GM12878 (cell line): ENCODE measurements around the gene ENTPD3. TPM values are rescaled to one million over a fixed set of nuclear protein-coding genes. Genes with fewer than 3 reads are reported as not detected.

ENCODE experiments used
- ATAC-seq: fragments of 200-7000 bp; cut with Tn5 transposase; 3 replicates; pipeline ENCODE4 v1.9.1; 2020; ENCODE audit warnings: mild to moderate bottlenecking, moderate library complexity
- BruUV-seq: library from RNA; stranded (reverse); fragments of 400-500 nt; replicated peaks from 2 replicates; lab custom pipeline; 2021; lab: Mats Ljungman, UMichigan
- CTCF ChIA-PET: fragments of 300-600 bp; sonication (Branson Sonifier 250); formaldehyde crosslinking; extraction: SDS; loops from one replicate; lab custom pipeline; 2021; ENCODE audit warnings: inconsistent platforms; lab: Yijun Ruan, JAX
- POLR2A ChIA-PET: fragments of 350-600 bp; formaldehyde crosslinking; extraction: SDS; loops from one replicate; lab custom pipeline; 2021; ENCODE audit warnings: inconsistent platforms; lab: Charles Lee
- RAD21 ChIA-PET: fragments of 300-600 bp; sonication (Branson Sonifier 250); formaldehyde crosslinking; loops from one replicate; lab custom pipeline; 2023; ENCODE audit warnings: antibody characterized with exemption; ENCODE audit not compliant: unreplicated experiment; lab: Charles Lee
- SMC1A ChIA-PET: fragments of 300-600 bp; sonication (Branson Sonifier 250); formaldehyde crosslinking; loops from one replicate; lab custom pipeline; 2023; ENCODE audit not compliant: unreplicated experiment, uncharacterized antibody; lab: Charles Lee
- DNase-seq: peaks from one replicate; pipeline ENCODE4 v3.0.0-alpha.2; 2011; ENCODE audit warnings: low read depth, low spot score
- FAIRE-seq: peaks from 3 replicates; lab custom pipeline; 2011; peaks lifted over from hg19 to GRCh38; lab: Jason Lieb, UNC
- H2AFZ ChIP-seq: 2 replicates; pipeline ENCODE4 v1.6.0; 2011; ENCODE audit warnings: low read depth, low read length, control low read depth; ENCODE audit not compliant: control insufficient read depth
- H3K27ac ChIP-seq: 2 replicates; pipeline ENCODE4 v1.5.1; 2011; ENCODE audit warnings: control low read depth; ENCODE audit not compliant: control insufficient read depth, insufficient read depth
- H3K27me3 ChIP-seq, 2 experiments: replicated peaks in 1 of 2; 2 replicates each; pipeline versions ENCODE4 v1.6.0 to v1.6.1; 2011; ENCODE audit warnings: low read length in 1 of 2; ENCODE audit not compliant: control insufficient read depth in 2 of 2, insufficient read depth in 2 of 2
- H3K36me3 ChIP-seq, 2 experiments: 2 replicates each; pipeline ENCODE4 v1.5.1; 2011; ENCODE audit warnings: low read length in 1 of 2; ENCODE audit not compliant: control insufficient read depth in 2 of 2, insufficient read depth in 2 of 2
- H3K4me1 ChIP-seq: 2 replicates; pipeline ENCODE4 v1.6.1; 2011; ENCODE audit warnings: mild to moderate bottlenecking, low read length, moderate library complexity, mixed read lengths; ENCODE audit not compliant: control insufficient read depth, insufficient read depth
- H3K4me2 ChIP-seq: 2 replicates; pipeline ENCODE4 v1.6.0; 2011; ENCODE audit warnings: control low read depth; ENCODE audit not compliant: control insufficient read depth, insufficient read depth
- H3K4me3 ChIP-seq: fragments of 200-600 bp; sonication (generic); 2 replicates; pipeline ENCODE4 v1.5.1; 2016
- H3K79me2 ChIP-seq: 2 replicates; pipeline ENCODE4 v1.6.0; 2011; ENCODE audit warnings: low read length; ENCODE audit not compliant: control insufficient read depth, insufficient read depth
- H3K9ac ChIP-seq: 2 replicates; pipeline ENCODE4 v1.8.0; 2011; ENCODE audit warnings: low read length, control low read depth, mixed read lengths; ENCODE audit not compliant: control insufficient read depth, insufficient read depth
- H3K9me3 ChIP-seq: replicated peaks from 3 replicates; pipeline ENCODE4 v1.5.1; 2011; ENCODE audit warnings: mild to moderate bottlenecking, low read length; ENCODE audit not compliant: control insufficient read depth, insufficient read depth
- H4K20me1 ChIP-seq: 2 replicates; pipeline ENCODE4 v1.6.0; 2011; ENCODE audit not compliant: control insufficient read depth, insufficient read depth
- CREM ChIP-seq: IDR thresholded peaks from 2 replicates; pipeline ENCODE4 v1.6.1; 2014; ENCODE audit warnings: antibody characterized with exemption, low read depth
- EZH2 ChIP-seq: IDR thresholded peaks from 2 replicates; pipeline ENCODE4 v1.6.1; 2012; ENCODE audit warnings: low read depth, mild to moderate bottlenecking, control low read depth, inconsistent platforms, low read length, borderline replicate concordance; ENCODE audit not compliant: control insufficient read depth
- IRF4 ChIP-seq: IDR thresholded peaks from 2 replicates; pipeline ENCODE4 v1.6.1; 2011; ENCODE audit warnings: low read depth, low read length
- LARP7 ChIP-seq: fragments of 450-650 bp; IDR thresholded peaks from 2 replicates; pipeline ENCODE4 v1.6.1; 2017; ENCODE audit warnings: mild to moderate bottlenecking
- NFYB ChIP-seq: IDR thresholded peaks from 2 replicates; pipeline ENCODE4 v1.6.1; 2011; ENCODE audit warnings: low read depth, mild to moderate bottlenecking, low read length, improper control_type of control experiment, moderate library complexity; ENCODE audit not compliant: insufficient read depth
- PAX8 ChIP-seq: fragments of 450-650 bp; IDR thresholded peaks from 2 replicates; pipeline ENCODE4 v1.6.1; 2017; ENCODE audit warnings: mild to moderate bottlenecking, moderate library complexity
- POLR2A ChIP-seq: IDR thresholded peaks from 2 replicates; pipeline ENCODE4 v1.6.1; 2011; ENCODE audit warnings: low read depth, mild to moderate bottlenecking, low read length
- POLR2AphosphoS2 ChIP-seq: IDR thresholded peaks from 2 replicates; pipeline ENCODE4 v1.6.1; 2011; ENCODE audit warnings: low read depth, mild to moderate bottlenecking, low read length, improper control_type of control experiment, moderate library complexity
- POLR2AphosphoS5 ChIP-seq: IDR thresholded peaks from 2 replicates; pipeline ENCODE4 v1.6.1; 2011; ENCODE audit warnings: mild to moderate bottlenecking, low read length, inconsistent platforms
- RFX5 ChIP-seq: IDR thresholded peaks from 2 replicates; pipeline ENCODE4 v1.6.1; 2011; ENCODE audit warnings: low read depth, low read length, improper control_type of control experiment
- ZNF592 ChIP-seq: fragments of 450-650 bp; IDR thresholded peaks from 2 replicates; pipeline ENCODE4 v1.6.1; 2017; ENCODE audit warnings: mild to moderate bottlenecking, moderate library complexity
- WGBS: methylation state at CpG from one replicate; pipeline ENCODE4 v1.1.6; 2016; ENCODE audit warnings: low lambda C conversion rate; ENCODE audit not compliant: insufficient replicate concordance, insufficient coverage; ENCODE audit errors: missing lambda C conversion rate; 5-methylcytosine and 5-hydroxymethylcytosine counted together
- in situ Hi-C: fragments of 300-500 bp; cut with MboI; formaldehyde crosslinking; loops from 9 replicates; pipeline ENCODE4 v1.14.3; 2018; ENCODE audit warnings: mixed read lengths
- intact Hi-C: fragments of 100-400 bp; cut with micrococcal nuclease; formaldehyde crosslinking; loops from one replicate; pipeline ENCODE4 v1.14.2; 2022; ENCODE audit not compliant: unreplicated experiment
- polyA plus RNA-seq, 11 experiments: library from polyadenylated mRNA; depleted of rRNA in 4 of 11; unstranded in 6 of 11; stranded (reverse) in 5 of 11; fragments of >200 nt; fragmentation: Nextera tagmentation in 4 of 11; fragmentation: Illumina TruSeq in 1 of 11; extraction: Ambion mirVana in 4 of 11; extraction: Trizol in 1 of 11; gene quantifications; 1 replicate in 1 of 11; 2 replicates in 10 of 11; pipeline versions ENCODE4 v1.2.1 to v1.2.3, GENCODE V29; 2011 to 2016; ENCODE audit warnings: inconsistent platforms in 2 of 11, missing spikeins in 2 of 11, low read depth in 1 of 11
- total RNA-seq, 4 experiments: library from RNA; depleted of rRNA in 3 of 4; stranded (reverse); fragments of >200 nt in 3 of 4; fragmentation: Illumina TruSeq in 1 of 4; extraction: Trizol in 1 of 4; gene quantifications; 2 replicates each; pipeline versions ENCODE4 v1.2.1 to v1.2.3, GENCODE V29; 2013 to 2021
- TF ChIP-seq, protein P1 (sequence below): fragments of 450-650 bp; formaldehyde crosslinking; IDR thresholded peaks from 2 replicates; pipeline ENCODE4 v1.4.0; 2022; ENCODE audit warnings: mild to moderate bottlenecking, moderate library complexity
- TF ChIP-seq, protein P2 (sequence below): fragments of 450-650 bp; IDR thresholded peaks from 2 replicates; pipeline ENCODE4 v1.6.1; 2017; ENCODE audit warnings: mild to moderate bottlenecking
- TF ChIP-seq, protein P3 (sequence below): fragments of 450-650 bp; IDR thresholded peaks from 2 replicates; pipeline ENCODE4 v1.6.1; 2017; ENCODE audit warnings: low read depth, mild to moderate bottlenecking, moderate library complexity

The ENTPD3 gene
- total and polyA plus RNA-seq, 10 of the 15 experiments (the other 5 are each of a cell fraction or from before 2014, with no cell fraction given) = 0.03 TPM; not detected in 9

DNA sequence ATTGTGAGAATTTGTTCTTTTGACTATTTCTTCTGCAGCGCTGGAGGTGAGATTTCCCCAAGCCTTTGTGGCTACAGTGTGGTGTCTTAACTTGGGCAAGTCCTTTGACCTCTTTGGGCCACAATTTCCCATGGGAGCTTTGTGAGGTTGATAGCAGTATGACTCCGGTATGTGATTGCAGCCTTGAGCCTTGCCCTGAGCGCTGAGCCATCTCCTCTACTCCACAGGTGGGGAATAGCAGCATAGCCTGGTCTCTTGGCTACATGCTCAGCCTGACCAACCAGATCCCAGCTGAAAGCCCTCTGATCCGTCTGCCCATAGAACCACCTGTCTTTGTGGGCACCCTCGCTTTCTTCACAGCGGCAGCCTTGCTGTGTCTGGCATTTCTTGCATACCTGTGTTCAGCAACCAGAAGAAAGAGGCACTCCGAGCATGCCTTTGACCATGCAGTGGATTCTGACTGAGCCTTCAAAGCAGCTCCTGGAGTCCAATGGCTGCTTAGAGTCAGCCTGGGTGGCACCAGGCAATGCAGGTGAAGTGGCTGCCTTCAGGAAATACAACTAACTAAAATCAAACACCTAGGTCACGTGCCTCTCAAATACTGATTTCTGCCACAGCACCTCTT is 40.2 kb downstream of the ENTPD3 start:
- Histone ChIP-seq H3K27ac (no peak overlapping the region), H3K9me3 (no peaks in the 10 kb centered on the region), H3K79me2 (no peaks in the 10 kb centered on the region), H3K36me3 (no peaks in the 10 kb centered on the region), H3K27me3 (no peaks in the 10 kb centered on the region), H3K4me3 (no peak overlapping the region), H3K9ac (no peak overlapping the region), H3K4me1 (no peaks in the 10 kb centered on the region), H2AFZ (no peak overlapping the region), H4K20me1 (no peaks in the 10 kb centered on the region), H3K4me2 (no peak overlapping the region)
- 54% methylated on average over 8 of the region's 8 CpGs for WGBS
- intact Hi-C loops = no loop called here
- ATAC-seq (no peak), DNase-seq (no peak), FAIRE-seq (no peak)
- ChIA-PET SMC1A (no interaction called here), RAD21 (no interaction called here), POLR2A (no interaction called here), CTCF (no interaction called here)
- in situ Hi-C loops = no loop called here
- no TSS peak for BruUV-seq
- TF ChIP-seq EZH2 (no peak), LARP7 (no peak), ZNF592 (no peak), POLR2AphosphoS5 (no peak), POLR2A (no peak), CREM (no peak), POLR2AphosphoS2 (no peak), PAX8 (no peak), IRF4 (no peak), RFX5 (no peak), NFYB (no peak)
- TF ChIP-seq, protein P1, sequence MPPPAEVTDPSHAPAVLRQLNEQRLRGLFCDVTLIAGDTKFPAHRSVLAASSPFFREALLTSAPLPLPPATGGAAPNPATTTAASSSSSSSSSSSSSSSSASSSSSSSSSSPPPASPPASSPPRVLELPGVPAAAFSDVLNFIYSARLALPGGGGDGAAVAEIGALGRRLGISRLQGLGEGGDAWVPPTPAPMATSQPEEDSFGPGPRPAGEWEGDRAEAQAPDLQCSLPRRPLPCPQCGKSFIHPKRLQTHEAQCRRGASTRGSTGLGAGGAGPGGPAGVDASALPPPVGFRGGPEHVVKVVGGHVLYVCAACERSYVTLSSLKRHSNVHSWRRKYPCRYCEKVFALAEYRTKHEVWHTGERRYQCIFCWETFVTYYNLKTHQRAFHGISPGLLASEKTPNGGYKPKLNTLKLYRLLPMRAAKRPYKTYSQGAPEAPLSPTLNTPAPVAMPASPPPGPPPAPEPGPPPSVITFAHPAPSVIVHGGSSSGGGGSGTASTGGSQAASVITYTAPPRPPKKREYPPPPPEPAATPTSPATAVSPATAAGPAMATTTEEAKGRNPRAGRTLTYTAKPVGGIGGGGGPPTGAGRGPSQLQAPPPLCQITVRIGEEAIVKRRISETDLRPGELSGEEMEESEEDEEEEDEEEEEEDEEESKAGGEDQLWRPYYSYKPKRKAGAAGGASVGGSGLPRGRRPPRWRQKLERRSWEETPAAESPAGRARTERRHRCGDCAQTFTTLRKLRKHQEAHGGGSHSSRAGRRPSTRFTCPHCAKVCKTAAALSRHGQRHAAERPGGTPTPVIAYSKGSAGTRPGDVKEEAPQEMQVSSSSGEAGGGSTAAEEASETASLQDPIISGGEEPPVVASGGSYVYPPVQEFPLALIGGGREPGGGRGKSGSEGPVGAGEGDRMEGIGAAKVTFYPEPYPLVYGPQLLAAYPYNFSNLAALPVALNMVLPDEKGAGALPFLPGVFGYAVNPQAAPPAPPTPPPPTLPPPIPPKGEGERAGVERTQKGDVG = no peak
- TF ChIP-seq, protein P2, sequence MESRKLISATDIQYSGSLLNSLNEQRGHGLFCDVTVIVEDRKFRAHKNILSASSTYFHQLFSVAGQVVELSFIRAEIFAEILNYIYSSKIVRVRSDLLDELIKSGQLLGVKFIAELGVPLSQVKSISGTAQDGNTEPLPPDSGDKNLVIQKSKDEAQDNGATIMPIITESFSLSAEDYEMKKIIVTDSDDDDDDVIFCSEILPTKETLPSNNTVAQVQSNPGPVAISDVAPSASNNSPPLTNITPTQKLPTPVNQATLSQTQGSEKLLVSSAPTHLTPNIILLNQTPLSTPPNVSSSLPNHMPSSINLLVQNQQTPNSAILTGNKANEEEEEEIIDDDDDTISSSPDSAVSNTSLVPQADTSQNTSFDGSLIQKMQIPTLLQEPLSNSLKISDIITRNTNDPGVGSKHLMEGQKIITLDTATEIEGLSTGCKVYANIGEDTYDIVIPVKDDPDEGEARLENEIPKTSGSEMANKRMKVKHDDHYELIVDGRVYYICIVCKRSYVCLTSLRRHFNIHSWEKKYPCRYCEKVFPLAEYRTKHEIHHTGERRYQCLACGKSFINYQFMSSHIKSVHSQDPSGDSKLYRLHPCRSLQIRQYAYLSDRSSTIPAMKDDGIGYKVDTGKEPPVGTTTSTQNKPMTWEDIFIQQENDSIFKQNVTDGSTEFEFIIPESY = no peak
- TF ChIP-seq, protein P3, sequence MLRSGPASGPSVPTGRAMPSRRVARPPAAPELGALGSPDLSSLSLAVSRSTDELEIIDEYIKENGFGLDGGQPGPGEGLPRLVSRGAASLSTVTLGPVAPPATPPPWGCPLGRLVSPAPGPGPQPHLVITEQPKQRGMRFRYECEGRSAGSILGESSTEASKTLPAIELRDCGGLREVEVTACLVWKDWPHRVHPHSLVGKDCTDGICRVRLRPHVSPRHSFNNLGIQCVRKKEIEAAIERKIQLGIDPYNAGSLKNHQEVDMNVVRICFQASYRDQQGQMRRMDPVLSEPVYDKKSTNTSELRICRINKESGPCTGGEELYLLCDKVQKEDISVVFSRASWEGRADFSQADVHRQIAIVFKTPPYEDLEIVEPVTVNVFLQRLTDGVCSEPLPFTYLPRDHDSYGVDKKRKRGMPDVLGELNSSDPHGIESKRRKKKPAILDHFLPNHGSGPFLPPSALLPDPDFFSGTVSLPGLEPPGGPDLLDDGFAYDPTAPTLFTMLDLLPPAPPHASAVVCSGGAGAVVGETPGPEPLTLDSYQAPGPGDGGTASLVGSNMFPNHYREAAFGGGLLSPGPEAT = no peak
